Testis (tissue), 2 donors: ENCODE measurements around the gene CCSER1.

ENCODE experiments used
- CTCF ChIP-seq, 3 experiments: fragments of 450-650 bp in 2 of 3; fragments of 200-600 bp in 1 of 3; sonication (generic) in 1 of 3; IDR thresholded peaks; one replicate each; pipeline ENCODE4 v1.5.1; 2016 to 2019; ENCODE audit warnings: antibody characterized with exemption in 3 of 3, mild to moderate bottlenecking in 2 of 3, moderate library complexity in 1 of 3
- POLR2A ChIP-seq: fragments of 450-650 bp; IDR thresholded peaks from one replicate; pipeline ENCODE4 v1.6.1; 2017; ENCODE audit warnings: antibody characterized with exemption, mild to moderate bottlenecking, moderate library complexity

GRCh38 chr4:90306810-90307209 is 179.6 kb downstream of the CCSER1 start:
- no peak for TF ChIP-seq POLR2A
- TF ChIP-seq CTCF (IDR thresholded peaks at IDR 0.05): no peak
